HCT116 (cell line): Measurements from ENCODE around the gene RASGRF2. TPM values are rescaled to one million over a fixed set of nuclear protein-coding genes. Genes with fewer than 3 reads are reported as not detected.
"Not testable (repeated sequence)": the region's sequence is repeated elsewhere in the genome, so short reads cannot be mapped to it uniquely, and the experiment has no call there.

Experiments
- ATAC-seq: fragments of 200-7000 bp; cut with Tn5 transposase; 2 replicates; pipeline ENCODE4 v1.9.1; 2020; ENCODE audit warnings: mild to moderate bottlenecking, moderate library complexity
- BruUV-seq: library from RNA; stranded (reverse); fragments of 400-500 nt; replicated peaks from 2 replicates; lab custom pipeline; 2021; lab: Mats Ljungman, UMichigan
- CTCF ChIA-PET: fragments of 300-600 bp; sonication (Branson Sonifier 250); formaldehyde crosslinking; loops from one replicate; lab custom pipeline; 2021; ENCODE audit warnings: antibody characterized with exemption; lab: Charles Lee
- POLR2A ChIA-PET: fragments of 300-600, 350-600 bp; sonication (Branson Sonifier 250); formaldehyde crosslinking; loops from one replicate; lab custom pipeline; 2021; ENCODE audit warnings: antibody characterized with exemption; lab: Charles Lee
- RAD21 ChIA-PET, 2 experiments: fragments of 300-600 bp; sonication (Branson Sonifier 250); formaldehyde crosslinking; loops; one replicate each; lab custom pipeline; 2023; ENCODE audit warnings: low total read pairs in 2 of 2; ENCODE audit not compliant: uncharacterized antibody in 2 of 2, unreplicated experiment in 2 of 2, low non-redundant PET in 1 of 2; lab: Charles Lee
- DNase-seq: peaks from one replicate; pipeline ENCODE4 v3.0.0-alpha.2; 2010; ENCODE audit warnings: low read depth, low spot score
- H2AFZ ChIP-seq: fragments of 200-600 bp; shearing (Covaris generic), sonication (generic); 2 replicates; pipeline ENCODE4 v1.6.1; 2017; ENCODE audit warnings: low read depth, mixed run types, mixed read lengths, antibody characterized with exemption, low read length; ENCODE audit not compliant: poor library complexity, severe bottlenecking
- H3K27ac ChIP-seq: 2 replicates; pipeline ENCODE4 v1.5.1; 2012; ENCODE audit warnings: low read depth, low read length
- H3K27me3 ChIP-seq: fragments of 200-600 bp; sonication (generic); 2 replicates; pipeline ENCODE4 v1.6.1; 2016; ENCODE audit warnings: mixed run types, low read length, mixed read lengths; ENCODE audit not compliant: insufficient read depth
- H3K36me3 ChIP-seq, 2 experiments: fragments of 200-500 bp in 1 of 2; fragments of 200-600 bp in 1 of 2; sonication (Bioruptor generic) in 1 of 2; sonication (generic) in 1 of 2; 2 replicates each; pipeline versions ENCODE4 v1.5.1 to v1.6.1; 2014 to 2016; ENCODE audit warnings: low read length in 2 of 2, inconsistent platforms in 1 of 2, mixed read lengths in 1 of 2, mixed run types in 1 of 2; ENCODE audit not compliant: insufficient read depth in 2 of 2, control insufficient read depth in 1 of 2
- H3K4me1 ChIP-seq, 2 experiments: fragments of 200-600 bp in 1 of 2; sonication (generic) in 1 of 2; 2 replicates each; pipeline versions ENCODE4 v1.5.1 to v1.6.1; 2012 to 2017; ENCODE audit warnings: low read length in 2 of 2, inconsistent platforms in 1 of 2, mild to moderate bottlenecking in 1 of 2, mixed read lengths in 1 of 2, mixed run types in 1 of 2, moderate library complexity in 1 of 2; ENCODE audit not compliant: insufficient read depth in 2 of 2, control insufficient read depth in 1 of 2
- H3K4me2 ChIP-seq: fragments of 200-600 bp; sonication (generic); 2 replicates; pipeline ENCODE4 v1.6.1; 2017; ENCODE audit warnings: mixed run types, low read length, mixed read lengths
- H3K4me3 ChIP-seq, 2 experiments: fragments of 200-600 bp in 1 of 2; sonication (generic) in 1 of 2; replicated peaks in 1 of 2; 2 replicates each; pipeline ENCODE4 v1.5.1; 2011 to 2016; ENCODE audit warnings: low read length in 2 of 2, control low read depth in 1 of 2, low read depth in 1 of 2, mild to moderate bottlenecking in 1 of 2, mixed read lengths in 1 of 2, mixed run types in 1 of 2
- H3K79me2 ChIP-seq: fragments of 200-600 bp; sonication (generic); 2 replicates; pipeline ENCODE4 v1.6.1; 2017; ENCODE audit warnings: mild to moderate bottlenecking, mixed run types, low read length, moderate library complexity, mixed read lengths; ENCODE audit not compliant: insufficient read depth
- H3K9ac ChIP-seq: fragments of 200-600 bp; sonication (generic); 2 replicates; pipeline ENCODE4 v1.6.1; 2016; ENCODE audit warnings: low read length, mixed read lengths
- H3K9me2 ChIP-seq: fragments of 200-600 bp; sonication (generic), shearing (Covaris generic); 2 replicates; pipeline ENCODE4 v1.6.1; 2017; ENCODE audit warnings: mixed run types, mild to moderate bottlenecking, moderate library complexity; ENCODE audit not compliant: insufficient read depth
- H3K9me3 ChIP-seq, 2 experiments: fragments of 200-500 bp in 1 of 2; fragments of 200-600 bp in 1 of 2; sonication (Bioruptor generic) in 1 of 2; sonication (generic) in 1 of 2; 2 replicates each; pipeline ENCODE4 v1.6.1; 2014 to 2017; ENCODE audit warnings: low read length in 2 of 2, mixed read lengths in 2 of 2, inconsistent platforms in 1 of 2, low read depth in 1 of 2, mild to moderate bottlenecking in 1 of 2, mixed run types in 1 of 2, moderate library complexity in 1 of 2; ENCODE audit not compliant: control insufficient read depth in 1 of 2, insufficient read depth in 1 of 2
- H4K20me1 ChIP-seq: fragments of 200-600 bp; sonication (generic), shearing (Covaris generic); 2 replicates; pipeline ENCODE4 v1.6.1; 2017; ENCODE audit warnings: mixed run types, mild to moderate bottlenecking, moderate library complexity; ENCODE audit not compliant: insufficient read depth
- CBX3 ChIP-seq: IDR thresholded peaks from 2 replicates; pipeline ENCODE4 v1.6.1; 2012; ENCODE audit warnings: low read depth
- ELF1 ChIP-seq: IDR thresholded peaks from 2 replicates; pipeline ENCODE4 v1.6.1; 2012; ENCODE audit warnings: low read depth, borderline replicate concordance
- EZH2 ChIP-seq: fragments of 200-600 bp; sonication (generic); IDR thresholded peaks from 2 replicates; pipeline ENCODE4 v1.6.1; 2017; ENCODE audit warnings: antibody characterized with exemption, mixed run types
- FOSL1 ChIP-seq: IDR thresholded peaks from 2 replicates; pipeline ENCODE4 v1.6.1; 2012; ENCODE audit warnings: low read depth
- MAX ChIP-seq: IDR thresholded peaks from 2 replicates; pipeline ENCODE4 v1.6.1; 2012
- SIN3A ChIP-seq: IDR thresholded peaks from 2 replicates; pipeline ENCODE4 v1.6.1; 2012; ENCODE audit warnings: low read depth
- SRF ChIP-seq: IDR thresholded peaks from 2 replicates; pipeline ENCODE4 v1.6.1; 2012; ENCODE audit warnings: low read depth
- YY1 ChIP-seq: IDR thresholded peaks from 2 replicates; pipeline ENCODE4 v1.6.1; 2011; ENCODE audit warnings: low read length, low read depth, moderate library complexity, mild to moderate bottlenecking; ENCODE audit not compliant: insufficient replicate concordance; ENCODE audit errors: extremely low read depth
- ZBTB33 ChIP-seq: IDR thresholded peaks from 2 replicates; pipeline ENCODE4 v1.6.1; 2011; ENCODE audit warnings: mild to moderate bottlenecking, low read length, moderate library complexity; ENCODE audit not compliant: insufficient replicate concordance; ENCODE audit errors: extremely low read depth
- intact Hi-C: fragments of 100-400 bp; cut with micrococcal nuclease; formaldehyde crosslinking; loops from 2 replicates; pipeline ENCODE4 v1.10.0; 2022
- total RNA-seq: library from RNA; stranded (reverse); gene quantifications from one replicate; pipeline ENCODE4 v1.2.1, GENCODE V29; 2021; ENCODE audit not compliant: unreplicated experiment

Gene RASGRF2
- total RNA-seq, 1 experiment from 2014 or later = 0.05 TPM

GRCh38 chr5:81017320-81017719 is 57.2 kb downstream of the RASGRF2 start (continued):
- TF ChIP-seq ZBTB33 (no peak), MAX (no peak), SRF (no peak), YY1 (no peak), CBX3 (no peak), SIN3A (no peak), FOSL1 (no peak), EZH2 (no peak), ELF1 (no peak)

GRCh38 chr5:81018608-81019007 is 58.4 kb downstream of the RASGRF2 start:
- H3K4me2 ChIP-seq, DNase-seq, H3K27ac ChIP-seq, ATAC-seq, H3K36me3 ChIP-seq, BruUV-seq, H3K9ac ChIP-seq, RAD21 ChIA-PET, H2AFZ ChIP-seq, intact Hi-C loops, H3K9me2 ChIP-seq, POLR2A ChIA-PET, H3K79me2 ChIP-seq, H3K4me3 ChIP-seq, H4K20me1 ChIP-seq, H3K27me3 ChIP-seq, H3K4me1 ChIP-seq, H3K9me3 ChIP-seq: not testable (repeated sequence)
- CTCF ChIA-PET = interaction anchor here (1.3 kb wide), 1 partner anchor 90 kb away, joined by 3 read pairs; no protein-coding TSS in a partner anchor
